Parathyroid adenoma (tissue), 2 donors: ENCODE measurements around the gene TUBA4A.

Experiments used
- H2AFZ ChIP-seq: fragments of 300-600 bp; sonication (generic); one replicate; pipeline ENCODE4 v1.7.0; 2017; ENCODE audit warnings: antibody characterized with exemption, mild to moderate bottlenecking
- H3K27ac ChIP-seq: fragments of 300-600 bp; sonication (generic); one replicate; pipeline ENCODE4 v1.7.0; 2017
- H3K27me3 ChIP-seq: fragments of 300-600 bp; sonication (generic); one replicate; pipeline ENCODE4 v1.7.0; 2017; ENCODE audit warnings: low read length; ENCODE audit not compliant: control insufficient read depth, insufficient read depth
- H3K36me3 ChIP-seq: fragments of 300-600 bp; sonication (generic); one replicate; pipeline ENCODE4 v1.7.0; 2017; ENCODE audit warnings: low read length; ENCODE audit not compliant: control insufficient read depth, insufficient read depth
- H3K4me1 ChIP-seq: fragments of 300-600 bp; sonication (generic); one replicate; pipeline ENCODE4 v1.7.0; 2017; ENCODE audit warnings: control low read depth
- H3K4me2 ChIP-seq: fragments of 300-600 bp; sonication (generic); one replicate; pipeline ENCODE4 v1.7.0; 2017; ENCODE audit warnings: low read length
- H3K4me3 ChIP-seq: fragments of 300-600 bp; sonication (generic); one replicate; pipeline ENCODE4 v1.7.0; 2017; ENCODE audit warnings: low read depth, low read length
- H3K79me2 ChIP-seq: fragments of 300-600 bp; sonication (generic); one replicate; pipeline ENCODE4 v1.7.0; 2017; ENCODE audit warnings: control low read depth
- H3K9ac ChIP-seq: fragments of 300-600 bp; sonication (generic); one replicate; pipeline ENCODE4 v1.7.0; 2017; ENCODE audit warnings: mild to moderate bottlenecking
- H3K9me3 ChIP-seq: fragments of 300-600 bp; sonication (generic); one replicate; pipeline ENCODE4 v1.7.0; 2017; ENCODE audit warnings: low read length; ENCODE audit not compliant: control insufficient read depth
- TF ChIP-seq, protein P1 (sequence below): fragments of 300-600 bp; sonication (generic); IDR thresholded peaks from one replicate; pipeline ENCODE4 v1.7.0; 2017; ENCODE audit warnings: antibody characterized with exemption, mild to moderate bottlenecking
- donor health status: primary hyperparathyroidism.

TUBA4A gene

DNA sequence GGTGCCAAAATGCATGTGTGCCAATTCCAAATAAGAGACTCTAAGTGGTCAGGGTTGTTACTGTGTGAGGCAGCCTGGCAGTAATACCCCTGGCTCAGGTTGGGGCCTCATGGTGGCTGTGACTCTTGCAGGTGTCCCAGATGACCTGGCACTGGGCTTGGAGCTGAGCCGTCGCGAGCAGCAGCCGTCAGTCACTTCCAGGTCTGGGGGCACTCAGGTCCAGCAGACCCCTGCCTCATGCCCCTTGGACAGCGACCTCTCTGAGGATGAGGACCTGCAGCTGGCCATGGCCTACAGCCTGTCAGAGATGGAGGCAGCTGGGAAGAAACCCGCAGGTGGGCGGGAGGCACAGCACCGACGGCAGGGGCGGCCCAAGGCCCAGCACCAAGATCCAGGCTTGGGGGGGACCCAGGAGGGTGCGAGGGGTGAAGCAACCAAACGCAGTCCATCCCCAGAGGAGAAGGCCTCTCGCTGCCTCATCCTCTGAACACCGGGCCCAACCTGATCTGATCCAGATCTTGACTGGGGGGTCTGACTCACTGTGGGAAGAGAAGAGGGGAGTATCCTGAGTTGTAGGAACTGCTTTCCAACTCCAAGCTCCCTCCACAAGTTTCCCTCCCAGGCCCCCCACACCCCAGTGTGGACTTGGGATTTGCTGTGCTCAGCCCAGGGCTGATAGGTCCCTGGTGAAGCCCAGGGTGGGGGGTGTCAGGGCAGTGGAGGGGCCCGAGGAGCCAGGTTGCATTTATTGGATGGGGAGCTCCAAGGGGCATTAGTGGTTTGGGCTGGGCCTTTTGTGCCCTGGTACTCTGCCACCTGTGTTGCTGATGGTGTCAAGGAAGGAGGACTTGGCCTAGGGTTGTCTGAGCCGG is 31.0 kb upstream of the TUBA4A start:
- Histone ChIP-seq H3K79me2 (no peaks in the 10 kb centered on the region), H3K36me3 (no peaks in the 10 kb centered on the region), H3K4me2 (no peak overlapping the region), H3K27ac (no peak overlapping the region), H3K9me3 (no peaks in the 10 kb centered on the region), H3K4me3 (no peak overlapping the region), H2AFZ (no peak overlapping the region), H3K4me1 (peaks cover 5% of the 10 kb centered on the region), H3K9ac (no peak overlapping the region), H3K27me3 (no peaks in the 10 kb centered on the region)
- TF ChIP-seq, protein P1, sequence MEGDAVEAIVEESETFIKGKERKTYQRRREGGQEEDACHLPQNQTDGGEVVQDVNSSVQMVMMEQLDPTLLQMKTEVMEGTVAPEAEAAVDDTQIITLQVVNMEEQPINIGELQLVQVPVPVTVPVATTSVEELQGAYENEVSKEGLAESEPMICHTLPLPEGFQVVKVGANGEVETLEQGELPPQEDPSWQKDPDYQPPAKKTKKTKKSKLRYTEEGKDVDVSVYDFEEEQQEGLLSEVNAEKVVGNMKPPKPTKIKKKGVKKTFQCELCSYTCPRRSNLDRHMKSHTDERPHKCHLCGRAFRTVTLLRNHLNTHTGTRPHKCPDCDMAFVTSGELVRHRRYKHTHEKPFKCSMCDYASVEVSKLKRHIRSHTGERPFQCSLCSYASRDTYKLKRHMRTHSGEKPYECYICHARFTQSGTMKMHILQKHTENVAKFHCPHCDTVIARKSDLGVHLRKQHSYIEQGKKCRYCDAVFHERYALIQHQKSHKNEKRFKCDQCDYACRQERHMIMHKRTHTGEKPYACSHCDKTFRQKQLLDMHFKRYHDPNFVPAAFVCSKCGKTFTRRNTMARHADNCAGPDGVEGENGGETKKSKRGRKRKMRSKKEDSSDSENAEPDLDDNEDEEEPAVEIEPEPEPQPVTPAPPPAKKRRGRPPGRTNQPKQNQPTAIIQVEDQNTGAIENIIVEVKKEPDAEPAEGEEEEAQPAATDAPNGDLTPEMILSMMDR, result no peak

GRCh38 chr2:219282943-219283581 is 29.3 kb upstream of the TUBA4A start:
- Histone ChIP-seq H3K9ac (no peak overlapping the region), H3K27ac (no peak overlapping the region), H3K36me3 (no peaks in the 10 kb centered on the region)

DNA sequence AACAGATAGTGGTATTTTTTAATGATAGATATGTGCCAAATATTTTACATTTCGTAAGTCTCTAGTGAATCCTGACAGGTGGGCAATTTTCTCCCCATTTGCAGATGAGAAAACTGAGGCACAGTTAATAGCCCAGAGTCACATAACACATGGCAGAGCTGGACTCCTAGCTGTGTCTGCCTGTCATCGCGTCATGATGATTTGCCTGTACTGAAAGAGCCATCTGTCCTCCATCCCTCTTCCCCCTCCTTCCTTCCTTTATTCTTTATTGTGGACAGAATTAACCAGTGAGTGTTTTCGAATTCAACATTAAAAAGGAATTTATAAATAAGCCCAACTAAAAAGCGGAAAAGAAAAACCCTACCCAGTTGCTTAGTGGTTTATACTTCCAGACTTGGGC is 28.7 kb upstream of the TUBA4A start:
- no peak overlapping the region for H3K9ac ChIP-seq
- H3K36me3 ChIP-seq, result no peaks in the 10 kb centered on the region
- peaks cover 16% of the 10 kb centered on the region for H3K4me1 ChIP-seq
- H3K27me3 ChIP-seq, result no peaks in the 10 kb centered on the region
- no peak overlapping the region for H3K4me3 ChIP-seq
- no peaks in the 10 kb centered on the region for H3K9me3 ChIP-seq
- no peak overlapping the region for H3K27ac ChIP-seq
- no peaks in the 10 kb centered on the region for H3K79me2 ChIP-seq
- TF ChIP-seq, protein P1, result no peak
- no peak overlapping the region for H3K4me2 ChIP-seq
- H2AFZ ChIP-seq, result no peak overlapping the region

More at GRCh38 chr2:219282943-219283581, 29.3 kb upstream of the TUBA4A start:
- Histone ChIP-seq H3K27me3 (no peaks in the 10 kb centered on the region), H3K79me2 (no peaks in the 10 kb centered on the region), H3K9me3 (no peaks in the 10 kb centered on the region), H3K4me2 (no peak overlapping the region), H3K4me1 (peaks cover 13% of the 10 kb centered on the region), H2AFZ (no peak overlapping the region), H3K4me3 (no peak overlapping the region)
- TF ChIP-seq, protein P1, result no peak

- Histone ChIP-seq H3K36me3 (no peaks in the 10 kb centered on the region), H2AFZ (no peak overlapping the region), H3K9ac (no peak overlapping the region)
Measured at GRCh38 chr2:219281588-219281987, 27.9 kb upstream of the TUBA4A start.

More at GRCh38 chr2:219281588-219281987, 27.9 kb upstream of the TUBA4A start:
- Histone ChIP-seq H3K79me2 (no peaks in the 10 kb centered on the region), H3K4me1 (peaks cover 16% of the 10 kb centered on the region), H3K4me3 (no peak overlapping the region), H3K27ac (no peak overlapping the region), H3K4me2 (no peak overlapping the region), H3K27me3 (no peaks in the 10 kb centered on the region), H3K9me3 (no peaks in the 10 kb centered on the region)
- TF ChIP-seq, protein P1, result no peak
